DOHH2 (cell line): Measurements from ENCODE around the gene GSG1.

Source experiments
- H3F3A ChIP-seq: fragments of 200-600 bp; sonication (generic), shearing (Covaris generic); 2 replicates; pipeline ENCODE4 v1.6.0; 2016; ENCODE audit warnings: antibody characterized with exemption, mild to moderate bottlenecking; ENCODE audit not compliant: control insufficient read depth, insufficient read depth
- H3K27ac ChIP-seq: fragments of 200-600 bp; sonication (generic); 2 replicates; pipeline ENCODE4 v1.5.1; 2014; ENCODE audit warnings: low read depth, mild to moderate bottlenecking, low read length, moderate library complexity
- H3K27me3 ChIP-seq: fragments of 200-600 bp; sonication (generic); 2 replicates; pipeline ENCODE4 v1.6.1; 2014; ENCODE audit warnings: mild to moderate bottlenecking, low read length, mixed read lengths; ENCODE audit not compliant: control insufficient read depth
- H3K36me3 ChIP-seq: fragments of 200-600 bp; sonication (generic); 2 replicates; pipeline ENCODE4 v1.6.1; 2014; ENCODE audit warnings: mild to moderate bottlenecking, low read length, moderate library complexity, mixed read lengths; ENCODE audit not compliant: control insufficient read depth
- H3K4me1 ChIP-seq: fragments of 200-600 bp; sonication (generic); 2 replicates; pipeline ENCODE4 v1.6.1; 2014; ENCODE audit warnings: mild to moderate bottlenecking, low read length, mixed read lengths; ENCODE audit not compliant: control insufficient read depth
- H3K4me2 ChIP-seq: fragments of 200-600 bp; sonication (generic); 2 replicates; pipeline ENCODE4 v1.6.0; 2014; ENCODE audit warnings: mild to moderate bottlenecking, low read length, moderate library complexity
- H3K4me3 ChIP-seq: fragments of 200-600 bp; sonication (generic); 2 replicates; pipeline ENCODE4 v1.5.1; 2014; ENCODE audit warnings: mild to moderate bottlenecking, low read length, mixed read lengths
- H3K79me2 ChIP-seq: fragments of 200-600 bp; sonication (generic); 2 replicates; pipeline ENCODE4 v1.6.1; 2014; ENCODE audit warnings: mild to moderate bottlenecking, low read length, mixed read lengths; ENCODE audit not compliant: control insufficient read depth
- H3K9me2 ChIP-seq: fragments of 200-600 bp; sonication (generic); replicated peaks from 2 replicates; pipeline ENCODE4 v1.6.1; 2014; ENCODE audit warnings: mild to moderate bottlenecking, low read length, mixed read lengths; ENCODE audit not compliant: control insufficient read depth
- H3K9me3 ChIP-seq: fragments of 200-600 bp; sonication (generic); 2 replicates; pipeline ENCODE4 v1.6.1; 2014; ENCODE audit warnings: antibody characterized with exemption, low read length, mixed read lengths; ENCODE audit not compliant: control insufficient read depth, insufficient read depth
- H4K20me1 ChIP-seq: fragments of 200-600 bp; sonication (generic); 2 replicates; pipeline ENCODE4 v1.6.0; 2014; ENCODE audit warnings: low read depth, mild to moderate bottlenecking, antibody characterized with exemption, low read length, moderate library complexity; ENCODE audit not compliant: control insufficient read depth, insufficient read depth
- EZH2phosphoT487 ChIP-seq: fragments of 200-600 bp; sonication (generic); IDR thresholded peaks from 2 replicates; pipeline ENCODE4 v1.6.1; 2017; ENCODE audit warnings: borderline replicate concordance, mild to moderate bottlenecking, antibody characterized with exemption, low read length, moderate library complexity, mixed read lengths
- TF ChIP-seq, protein P1 (sequence below): fragments of 200-600 bp; sonication (generic); IDR thresholded peaks from one replicate; pipeline ENCODE4 v1.5.1; 2014; ENCODE audit warnings: antibody characterized with exemption, mild to moderate bottlenecking, low read depth, low read length; ENCODE audit not compliant: poor library complexity, severe bottlenecking

The GSG1 gene

DNA sequence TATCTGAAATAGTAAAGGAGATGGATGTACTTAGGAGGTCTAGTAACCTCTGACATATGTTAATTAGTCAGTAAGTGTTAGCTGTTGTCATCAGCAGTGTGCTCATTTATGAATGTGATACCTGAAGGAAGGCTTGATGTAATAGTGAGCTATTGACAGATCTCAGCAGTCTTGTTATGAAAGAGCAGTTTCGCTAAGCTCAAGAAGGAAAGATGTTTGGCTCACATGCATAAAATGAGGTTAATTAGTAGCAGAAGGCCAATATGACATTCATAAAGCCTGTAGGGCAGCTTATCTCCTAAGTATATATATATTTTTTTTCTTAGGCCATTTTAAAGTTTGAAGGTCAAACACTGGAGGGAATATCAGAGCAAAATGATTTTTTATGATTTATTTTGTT lies 56.5 kb downstream of the GSG1 start:
- no peak overlapping the region for H3K4me2 ChIP-seq
- H3K27ac ChIP-seq = no peak overlapping the region
- H3K79me2 ChIP-seq = no peaks in the 10 kb centered on the region
- H3K27me3 ChIP-seq = peaks cover 6% of the 10 kb centered on the region
- H3K4me1 ChIP-seq = peaks cover 12% of the 10 kb centered on the region
- no peaks in the 10 kb centered on the region for H3K9me2 ChIP-seq
- H4K20me1 ChIP-seq = no peaks in the 10 kb centered on the region
- no peaks in the 10 kb centered on the region for H3K9me3 ChIP-seq
- H3F3A ChIP-seq = no peaks in the 10 kb centered on the region
- H3K4me3 ChIP-seq = no peak overlapping the region
- TF ChIP-seq EZH2phosphoT487 = no peak
- TF ChIP-seq, protein P1, sequence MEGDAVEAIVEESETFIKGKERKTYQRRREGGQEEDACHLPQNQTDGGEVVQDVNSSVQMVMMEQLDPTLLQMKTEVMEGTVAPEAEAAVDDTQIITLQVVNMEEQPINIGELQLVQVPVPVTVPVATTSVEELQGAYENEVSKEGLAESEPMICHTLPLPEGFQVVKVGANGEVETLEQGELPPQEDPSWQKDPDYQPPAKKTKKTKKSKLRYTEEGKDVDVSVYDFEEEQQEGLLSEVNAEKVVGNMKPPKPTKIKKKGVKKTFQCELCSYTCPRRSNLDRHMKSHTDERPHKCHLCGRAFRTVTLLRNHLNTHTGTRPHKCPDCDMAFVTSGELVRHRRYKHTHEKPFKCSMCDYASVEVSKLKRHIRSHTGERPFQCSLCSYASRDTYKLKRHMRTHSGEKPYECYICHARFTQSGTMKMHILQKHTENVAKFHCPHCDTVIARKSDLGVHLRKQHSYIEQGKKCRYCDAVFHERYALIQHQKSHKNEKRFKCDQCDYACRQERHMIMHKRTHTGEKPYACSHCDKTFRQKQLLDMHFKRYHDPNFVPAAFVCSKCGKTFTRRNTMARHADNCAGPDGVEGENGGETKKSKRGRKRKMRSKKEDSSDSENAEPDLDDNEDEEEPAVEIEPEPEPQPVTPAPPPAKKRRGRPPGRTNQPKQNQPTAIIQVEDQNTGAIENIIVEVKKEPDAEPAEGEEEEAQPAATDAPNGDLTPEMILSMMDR = no peak
- no peaks in the 10 kb centered on the region for H3K36me3 ChIP-seq

DNA sequence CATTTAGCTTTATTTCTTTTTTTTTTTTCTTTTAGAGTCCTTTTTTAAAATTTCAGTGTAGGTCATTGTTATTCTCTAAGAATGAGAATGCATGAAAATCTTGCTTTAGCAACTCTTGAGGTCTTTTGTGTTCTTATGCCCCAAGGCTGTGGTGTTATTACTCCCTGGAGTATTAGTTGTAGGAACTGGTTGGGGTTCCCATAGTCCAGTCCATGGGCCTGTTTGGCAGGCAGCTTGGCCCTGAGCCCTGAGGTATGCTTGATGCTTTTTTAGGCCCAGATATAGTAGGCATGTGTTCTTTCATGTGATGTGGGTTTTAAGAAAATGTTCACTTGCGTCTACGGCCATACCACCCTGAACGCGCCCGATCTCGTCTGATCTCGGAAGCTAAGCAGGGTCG lies 57.7 kb downstream of the GSG1 start:
- Histone ChIP-seq H3K9me2 (no peaks in the 10 kb centered on the region), H3K27me3 (peaks cover 8% of the 10 kb centered on the region), H4K20me1 (no peaks in the 10 kb centered on the region), H3K79me2 (no peaks in the 10 kb centered on the region), H3K36me3 (no peaks in the 10 kb centered on the region), H3K9me3 (no peaks in the 10 kb centered on the region), H3F3A (no peaks in the 10 kb centered on the region), H3K27ac (no peak overlapping the region), H3K4me2 (no peak overlapping the region), H3K4me3 (no peak overlapping the region), H3K4me1 (peaks cover 12% of the 10 kb centered on the region)
- TF ChIP-seq, protein P1 = no peak
- TF ChIP-seq EZH2phosphoT487 = no peak

DNA sequence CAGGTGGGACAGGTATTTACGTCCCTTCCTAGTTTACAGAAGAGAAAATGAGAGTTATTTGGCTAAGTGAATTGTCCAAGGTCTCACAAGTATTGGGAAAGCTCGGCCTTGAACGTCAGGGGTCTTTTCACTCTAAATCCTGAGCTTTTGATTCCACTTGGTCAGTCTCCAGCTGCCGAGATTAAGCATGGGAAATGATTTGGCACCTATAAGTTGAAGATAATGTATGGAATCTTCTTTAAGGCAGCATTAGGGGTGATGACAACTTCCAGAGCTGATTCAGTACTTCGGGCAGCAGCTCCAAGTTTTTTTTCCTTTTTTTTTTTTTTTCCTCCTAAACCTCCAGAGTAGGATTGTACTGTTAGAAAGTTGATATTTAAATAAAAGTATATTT lies 58.6 kb downstream of the GSG1 start:
- no peaks in the 10 kb centered on the region for H3K36me3 ChIP-seq
- no peaks in the 10 kb centered on the region for H3F3A ChIP-seq
- no peaks in the 10 kb centered on the region for H3K9me3 ChIP-seq
- TF ChIP-seq, protein P1 = no peak
- no peak for TF ChIP-seq EZH2phosphoT487
- no peaks in the 10 kb centered on the region for H4K20me1 ChIP-seq
- no peak overlapping the region for H3K27ac ChIP-seq
- peak overlapping the region; percentile 91 for H3K4me3 ChIP-seq
- H3K27me3 ChIP-seq = peaks cover 11% of the 10 kb centered on the region
- H3K4me1 ChIP-seq = peaks cover 12% of the 10 kb centered on the region
- no peaks in the 10 kb centered on the region for H3K79me2 ChIP-seq
- H3K9me2 ChIP-seq = no peaks in the 10 kb centered on the region
- peak overlapping the region; percentile 94 for H3K4me2 ChIP-seq
